GM21619 (cell line): Measurements from ENCODE around the gene CPPED1.

Source experiments
- ATAC-seq: cut with Tn5 transposase; IDR thresholded peaks from one replicate; pipeline ENCODE4 v1.9.1; 2021; ENCODE audit not compliant: unreplicated experiment

The CPPED1 gene

GRCh38 chr16:12740986-12741610 lies 62.6 kb downstream of the CPPED1 start:
- no peak for ATAC-seq

GRCh38 chr16:12739738-12740137 lies 63.9 kb downstream of the CPPED1 start:
- no peak for ATAC-seq

- ATAC-seq, result no peak
These were observed 66.1 kb downstream of the CPPED1 start for GRCh38 chr16:12737563-12737962.

GRCh38 chr16:12735805-12736204 lies 67.9 kb downstream of the CPPED1 start:
- ATAC-seq, result no peak

- no peak for ATAC-seq
These were observed 71.1 kb downstream of the CPPED1 start for GRCh38 chr16:12732600-12732999.

- ATAC-seq, result no peak
These were observed 74.2 kb downstream of the CPPED1 start for GRCh38 chr16:12729448-12729847.

GRCh38 chr16:12728469-12728868 lies 75.2 kb downstream of the CPPED1 start:
- ATAC-seq, result no peak

GRCh38 chr16:12724226-12724625 lies 79.5 kb downstream of the CPPED1 start:
- ATAC-seq, result no peak

GRCh38 chr16:12723681-12724080 lies 80.0 kb downstream of the CPPED1 start:
- no peak for ATAC-seq

- ATAC-seq, result no peak
These were observed 81.8 kb downstream of the CPPED1 start for GRCh38 chr16:12721841-12722421.

- ATAC-seq, result no peak
These were observed 83.7 kb downstream of the CPPED1 start for GRCh38 chr16:12719972-12720371.

GRCh38 chr16:12716658-12717057 lies 87.0 kb downstream of the CPPED1 start:
- ATAC-seq, result no peak

GRCh38 chr16:12709807-12710206 lies 93.9 kb downstream of the CPPED1 start:
- no peak for ATAC-seq

GRCh38 chr16:12708266-12708665 lies 95.4 kb downstream of the CPPED1 start:
- ATAC-seq, result no peak

- ATAC-seq, result no peak
These were observed 97.1 kb downstream of the CPPED1 start for GRCh38 chr16:12706628-12707027.

- no peak for ATAC-seq
These were observed 99.1 kb downstream of the CPPED1 start for GRCh38 chr16:12704492-12705111.

GRCh38 chr16:12703935-12704334 lies 99.8 kb downstream of the CPPED1 start:
- no peak for ATAC-seq

- no peak for ATAC-seq
These were observed 103.5 kb downstream of the CPPED1 start for GRCh38 chr16:12700161-12700560.

GRCh38 chr16:12699161-12699560 lies 104.5 kb downstream of the CPPED1 start:
- ATAC-seq, result no peak

- ATAC-seq, result no peak
These were observed 106.2 kb downstream of the CPPED1 start for GRCh38 chr16:12697437-12697836.

- no peak for ATAC-seq
These were observed 108.2 kb downstream of the CPPED1 start for GRCh38 chr16:12695454-12695853.

GRCh38 chr16:12690024-12690423 lies 113.7 kb downstream of the CPPED1 start:
- no peak for ATAC-seq
